Natural killer cell treated with Interleukin-12 subunit alpha and Interleukin-12 subunit beta and Interleukin-15 and Interleukin-18, amount 100 ng/mL, for 72 hours (primary cell): ENCODE data around the gene HHIPL1. TPM values are rescaled to one million over a fixed set of nuclear protein-coding genes. Genes with fewer than 3 reads are reported as not detected.

Source experiments
- ATAC-seq, 2 donors: fragments of 150-1000 bp; cut with Tn5 transposase in 1 of 2; sonication (Bioruptor Pico), chemical (Tn5 transposase) in 1 of 2; 2 replicates each; pipeline ENCODE4 v1.10.0; 2021
- DNase-seq: peaks from one replicate; pipeline ENCODE4 v3.0.0; 2022; ENCODE audit warnings: low spot score
- H3K27ac Mint-ChIP-seq, 2 donors: 1 replicate in 1 of 2; 2 replicates in 1 of 2; pipeline ENCODE4 v1.8.0; 2022; ENCODE audit warnings: mixed read lengths in 2 of 2, mild to moderate bottlenecking in 1 of 2, moderate library complexity in 1 of 2
- H3K27me3 Mint-ChIP-seq, 2 donors: 1 replicate in 1 of 2; 2 replicates in 1 of 2; pipeline ENCODE4 v1.8.0; 2022; ENCODE audit warnings: mixed read lengths in 2 of 2
- H3K36me3 Mint-ChIP-seq: one replicate; pipeline ENCODE4 v1.8.0; 2022; ENCODE audit warnings: mixed read lengths
- H3K4me1 Mint-ChIP-seq, 2 donors: 1 replicate in 1 of 2; 2 replicates in 1 of 2; pipeline ENCODE4 v1.8.0; 2022; ENCODE audit warnings: low read depth in 2 of 2, mixed read lengths in 2 of 2, mild to moderate bottlenecking in 1 of 2
- H3K4me3 Mint-ChIP-seq: one replicate; pipeline ENCODE4 v1.8.0; 2022; ENCODE audit warnings: mixed read lengths
- H3K9me3 Mint-ChIP-seq: 2 replicates; pipeline ENCODE4 v1.8.0; 2022; ENCODE audit warnings: mixed read lengths
- total RNA-seq, 2 donors: library from RNA; stranded (reverse); gene quantifications; one replicate each; pipeline ENCODE4 v1.2.3, GENCODE V29; 2022

HHIPL1 gene
- total RNA-seq, 2 donors from 2014 or later: not detected

DNA sequence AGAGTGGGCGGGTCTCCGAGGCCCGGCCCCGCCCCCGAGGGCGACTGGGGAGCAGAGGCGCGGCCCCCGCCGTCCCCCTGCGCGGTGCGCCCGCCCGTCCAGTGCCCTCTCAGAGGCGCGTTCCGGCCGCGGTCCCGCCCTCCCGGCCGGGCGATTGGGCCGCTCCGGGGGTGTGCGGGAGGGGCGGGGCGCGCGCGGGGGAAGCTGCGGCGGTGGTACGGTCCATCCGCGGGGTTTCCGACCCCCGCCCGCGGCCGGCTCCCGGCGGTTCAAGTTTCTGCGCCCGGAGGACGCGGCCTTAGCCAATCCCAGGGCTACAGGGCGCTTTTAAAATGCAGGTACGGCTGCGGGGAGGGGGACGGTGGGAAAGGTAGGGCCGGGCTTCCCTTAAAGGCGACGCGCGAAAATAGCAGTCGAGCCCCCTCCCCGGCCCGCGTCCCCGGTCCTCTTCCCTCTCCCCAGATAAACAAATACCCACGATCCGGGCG lies 40.6 kb upstream of the HHIPL1 start:
- DNase-seq (peak; percentile 98), ATAC-seq (peak; percentile 97 to 98)
- H3K4me3 Mint-ChIP-seq: peak overlapping the region; percentile 86
- H3K9me3 Mint-ChIP-seq: no peaks in the 10 kb centered on the region
- no peak overlapping the region for H3K27ac Mint-ChIP-seq
- H3K36me3 Mint-ChIP-seq: no peaks in the 10 kb centered on the region
- peaks cover 13 to 16% of the 10 kb centered on the region in 2 donors for H3K4me1 Mint-ChIP-seq
- H3K27me3 Mint-ChIP-seq: peaks cover 0 to 4% of the 10 kb centered on the region in 2 donors

DNA sequence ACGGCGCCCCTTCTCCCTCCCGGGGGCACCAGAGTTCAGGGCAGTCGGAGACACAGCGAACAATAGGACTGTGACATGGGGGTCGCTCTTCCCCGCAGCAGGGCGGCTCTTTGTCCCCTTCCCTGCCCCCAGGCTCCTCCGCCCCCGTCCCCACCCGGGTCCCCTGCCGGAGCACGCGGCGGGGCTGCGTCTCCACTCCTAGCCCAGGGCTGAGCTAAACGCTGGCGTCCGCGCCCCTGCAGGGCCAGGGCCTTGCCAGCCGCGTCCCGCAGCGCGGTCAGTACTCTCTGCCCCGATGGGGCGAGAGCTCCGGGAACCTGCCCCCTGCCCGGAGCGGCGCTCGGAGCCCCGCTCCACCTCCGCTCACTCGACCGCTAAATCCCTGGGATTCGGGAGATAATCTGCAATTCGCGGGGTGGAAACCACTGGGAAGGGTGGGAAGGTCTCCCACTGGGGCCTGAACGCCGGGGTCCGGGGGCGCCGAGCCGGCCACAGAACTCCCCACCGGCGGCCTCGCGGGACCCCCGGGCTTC lies 40.1 kb upstream of the HHIPL1 start:
- Mint-ChIP-seq H3K27me3 (peaks cover 0 to 4% of the 10 kb centered on the region in 2 donors), H3K9me3 (no peaks in the 10 kb centered on the region), H3K36me3 (no peaks in the 10 kb centered on the region), H3K4me3 (peak overlapping the region; percentile 86), H3K27ac (peak overlapping the region; percentile 65 to 95), H3K4me1 (peaks cover 13 to 16% of the 10 kb centered on the region in 2 donors)
- peak; percentile 16 to 42 for ATAC-seq
- no peak for DNase-seq

DNA sequence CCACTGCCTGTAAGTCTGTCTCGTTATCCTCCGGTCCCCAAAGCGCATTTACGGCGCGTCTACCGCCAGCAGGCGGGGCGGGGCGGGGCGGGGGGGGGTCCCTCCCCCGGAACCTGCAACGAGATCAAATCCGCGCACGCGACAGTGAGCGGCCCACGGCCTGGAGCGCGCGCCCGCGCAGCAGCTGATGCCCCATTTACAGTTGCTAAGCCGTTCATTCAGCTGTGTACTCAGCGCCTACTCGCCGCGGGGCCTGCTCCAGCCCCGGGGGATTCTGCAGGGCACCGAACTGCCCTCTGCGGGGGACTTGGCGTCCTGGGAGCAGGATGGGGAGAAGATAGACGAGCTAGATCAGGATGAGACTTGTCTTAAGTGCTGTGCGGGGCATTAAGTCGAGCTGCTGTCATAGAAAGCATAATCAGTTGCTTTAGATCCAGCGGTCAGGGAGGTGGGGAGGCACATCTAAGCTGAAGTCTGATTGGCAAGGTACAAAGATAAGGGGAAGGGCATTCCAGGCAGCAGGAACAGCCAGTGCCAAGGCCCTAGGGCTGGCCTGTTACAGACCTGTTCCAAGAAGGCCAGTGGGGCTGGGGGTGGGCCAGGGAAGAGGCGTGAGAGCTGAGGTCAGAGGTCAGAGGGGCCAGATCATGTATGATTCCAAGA lies 39.5 kb upstream of the HHIPL1 start:
- Mint-ChIP-seq H3K9me3 (no peaks in the 10 kb centered on the region), H3K27me3 (peaks cover 0 to 4% of the 10 kb centered on the region in 2 donors), H3K4me1 (peaks cover 13 to 16% of the 10 kb centered on the region in 2 donors), H3K36me3 (no peaks in the 10 kb centered on the region), H3K4me3 (peak overlapping the region; percentile 86), H3K27ac (peak overlapping the region; percentile 65 to 95)
- DNase-seq (peak; percentile 80), ATAC-seq (peak; percentile 16 to 51)

DNA sequence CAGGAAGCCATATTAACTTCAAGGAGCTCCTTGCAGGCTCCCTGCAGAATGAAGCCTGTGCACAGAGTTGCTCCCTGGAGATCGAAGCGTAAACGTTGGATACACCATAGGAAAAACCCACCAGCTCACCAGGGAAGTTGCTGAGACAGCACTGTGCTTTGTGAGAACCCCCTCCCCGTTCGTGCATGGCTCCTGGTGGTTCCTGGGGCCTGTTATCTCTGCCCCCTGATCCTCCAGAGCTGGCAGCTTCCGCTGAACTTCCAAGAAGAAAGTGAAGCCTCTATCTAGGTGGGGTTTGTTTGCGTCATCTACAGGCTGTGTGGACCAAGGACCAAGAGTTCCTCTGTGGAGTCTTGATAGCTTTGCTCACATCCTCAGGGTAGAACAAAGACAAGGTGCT lies 38.6 kb upstream of the HHIPL1 start:
- Mint-ChIP-seq H3K27ac (no peak overlapping the region), H3K36me3 (no peaks in the 10 kb centered on the region)

DNA sequence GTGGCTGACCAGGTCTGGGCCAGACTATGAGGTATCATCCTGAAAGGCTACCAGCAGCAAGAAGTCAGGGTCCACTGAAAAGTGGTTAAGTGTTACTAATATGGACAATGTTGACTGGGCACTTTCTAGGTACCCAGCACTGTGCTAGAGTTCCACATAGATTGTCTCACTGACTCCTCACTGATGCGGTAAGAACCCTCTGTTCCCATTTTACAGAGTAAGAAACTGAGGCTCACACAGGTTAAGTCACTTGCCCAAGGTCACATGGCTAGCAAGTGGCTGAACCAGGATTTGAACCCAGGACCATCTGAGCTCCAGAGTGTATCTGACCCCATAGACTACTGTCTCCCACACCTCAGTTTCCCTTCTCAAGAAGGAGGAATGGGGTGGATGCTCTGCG lies 36.3 kb upstream of the HHIPL1 start:
- ATAC-seq (no peak), DNase-seq (no peak)
- Mint-ChIP-seq H3K36me3 (no peaks in the 10 kb centered on the region), H3K9me3 (no peaks in the 10 kb centered on the region), H3K4me3 (no peak overlapping the region), H3K27ac (no peak overlapping the region), H3K4me1 (peaks cover 6 to 8% of the 10 kb centered on the region in 2 donors), H3K27me3 (no peaks in the 10 kb centered on the region)

More for the DNA sequence above, 38.6 kb upstream of the HHIPL1 start:
- H3K4me3 Mint-ChIP-seq: no peak overlapping the region
- H3K9me3 Mint-ChIP-seq: no peaks in the 10 kb centered on the region
- no peak for DNase-seq
- peaks cover 13 to 16% of the 10 kb centered on the region in 2 donors for H3K4me1 Mint-ChIP-seq
- peaks cover 0 to 4% of the 10 kb centered on the region in 2 donors for H3K27me3 Mint-ChIP-seq
- ATAC-seq: no peak

DNA sequence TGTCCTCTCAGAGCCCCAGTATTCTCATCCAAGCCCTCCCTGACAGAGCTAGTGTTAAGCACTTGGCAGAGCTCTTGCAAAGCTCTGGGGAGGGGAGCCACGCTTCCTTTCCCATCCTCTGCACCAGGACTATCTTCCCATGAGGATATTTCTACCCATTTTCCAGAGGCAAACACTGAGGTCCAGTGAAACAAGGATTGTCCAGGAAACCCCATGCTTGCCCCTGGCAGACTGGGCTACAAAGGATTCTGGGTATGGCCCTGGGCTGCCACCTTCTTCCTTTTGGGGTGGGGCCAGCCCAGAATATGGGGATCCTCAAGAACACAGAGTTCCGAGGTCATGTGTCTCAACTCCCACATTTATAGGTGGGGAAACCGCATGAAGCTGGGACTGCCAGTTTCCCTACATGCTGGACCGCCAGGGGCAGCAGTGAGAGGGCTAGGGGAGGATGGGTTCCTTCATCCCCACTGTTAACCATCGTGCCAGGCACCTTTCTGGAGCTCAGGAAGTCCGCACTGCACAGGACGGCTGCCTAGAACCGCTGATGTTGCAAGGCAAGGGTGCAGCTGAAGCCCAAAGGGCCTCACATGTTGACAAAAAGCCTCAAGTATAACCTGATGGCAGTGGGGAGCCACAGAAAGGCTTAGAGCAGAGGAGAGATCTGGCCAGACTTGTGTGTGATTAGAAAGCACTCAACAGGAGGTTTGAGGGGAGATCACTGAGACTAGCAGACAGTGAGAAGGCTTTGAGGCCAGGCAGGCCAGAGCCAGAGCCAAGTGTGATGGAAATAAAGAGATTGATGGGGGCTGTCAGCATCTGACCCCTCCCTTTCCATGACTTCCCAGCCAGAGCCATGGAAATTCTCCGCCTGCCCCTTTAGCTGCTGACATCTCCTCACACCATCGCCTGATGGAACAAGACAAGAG lies 35.4 kb upstream of the HHIPL1 start:
- no peak overlapping the region for H3K27ac Mint-ChIP-seq
- H3K9me3 Mint-ChIP-seq: no peaks in the 10 kb centered on the region
- H3K4me3 Mint-ChIP-seq: no peak overlapping the region
- peaks cover 0 to under 1% of the 10 kb centered on the region in 2 donors for H3K27me3 Mint-ChIP-seq
- no peak for ATAC-seq
- peaks cover 6 to 8% of the 10 kb centered on the region in 2 donors for H3K4me1 Mint-ChIP-seq
- no peak for DNase-seq
- H3K36me3 Mint-ChIP-seq: no peaks in the 10 kb centered on the region

DNA sequence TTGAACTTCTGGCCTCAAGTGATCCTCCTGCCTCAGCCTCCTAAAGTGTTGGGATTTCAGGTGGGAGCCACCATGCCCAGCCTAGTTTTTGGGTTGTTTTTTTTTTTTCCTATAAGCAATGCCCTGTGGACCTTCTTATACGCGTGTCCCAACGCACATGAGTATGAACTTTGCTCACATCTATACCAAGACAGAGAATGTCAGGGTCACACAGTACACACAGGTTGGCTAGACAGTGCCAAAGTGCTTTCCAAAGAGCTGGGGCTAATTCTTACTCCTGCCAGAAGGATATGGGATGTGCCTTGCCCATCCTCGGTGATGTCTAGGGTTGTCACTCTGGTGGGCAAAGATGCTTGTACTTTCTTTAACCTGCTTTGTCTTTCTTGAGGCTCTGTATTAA lies 33.3 kb upstream of the HHIPL1 start:
- no peaks in the 10 kb centered on the region for H3K36me3 Mint-ChIP-seq
- ATAC-seq (no peak), DNase-seq (no peak)
- no peak overlapping the region for H3K27ac Mint-ChIP-seq
- peaks cover 8 to 22% of the 10 kb centered on the region in 2 donors for H3K27me3 Mint-ChIP-seq
- H3K4me3 Mint-ChIP-seq: no peak overlapping the region
- H3K9me3 Mint-ChIP-seq: no peaks in the 10 kb centered on the region
- no peaks in the 10 kb centered on the region for H3K4me1 Mint-ChIP-seq

DNA sequence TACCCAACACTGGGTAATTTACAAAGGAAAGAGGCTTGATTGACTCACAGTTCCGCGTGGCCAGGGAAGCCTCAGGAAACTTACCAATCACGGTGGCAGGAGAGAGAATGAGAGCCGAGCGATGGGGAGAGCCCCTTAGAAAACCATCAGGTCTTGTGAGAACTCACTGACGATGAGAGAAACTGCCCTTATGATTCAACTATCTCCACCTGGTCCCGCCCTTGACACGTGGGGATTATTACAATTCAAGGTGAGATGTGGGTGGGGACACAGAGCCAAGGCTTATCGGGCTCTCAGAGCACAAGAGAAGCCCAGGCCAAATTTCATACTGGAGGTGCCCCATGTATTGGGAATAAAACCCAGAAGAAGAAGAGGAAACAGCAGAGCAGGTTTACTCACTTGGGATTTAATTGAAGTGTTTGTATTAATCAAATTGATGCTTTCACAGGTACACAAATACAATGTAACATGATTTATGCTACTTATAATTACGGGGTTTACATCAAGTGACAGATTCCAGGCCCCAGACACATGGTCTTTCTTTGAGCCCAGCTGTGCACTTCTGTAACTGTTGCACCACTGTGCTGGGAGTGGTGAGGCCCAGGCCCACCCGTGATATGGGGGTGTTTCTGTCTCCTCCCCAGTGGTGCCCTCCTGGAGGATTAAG lies 32.7 kb upstream of the HHIPL1 start:
- H3K4me3 Mint-ChIP-seq: no peak overlapping the region
- DNase-seq (no peak), ATAC-seq (no peak)
- peaks cover 8 to 22% of the 10 kb centered on the region in 2 donors for H3K27me3 Mint-ChIP-seq
- H3K9me3 Mint-ChIP-seq: no peaks in the 10 kb centered on the region
- no peaks in the 10 kb centered on the region for H3K4me1 Mint-ChIP-seq
- no peaks in the 10 kb centered on the region for H3K36me3 Mint-ChIP-seq
- no peak overlapping the region for H3K27ac Mint-ChIP-seq

DNA sequence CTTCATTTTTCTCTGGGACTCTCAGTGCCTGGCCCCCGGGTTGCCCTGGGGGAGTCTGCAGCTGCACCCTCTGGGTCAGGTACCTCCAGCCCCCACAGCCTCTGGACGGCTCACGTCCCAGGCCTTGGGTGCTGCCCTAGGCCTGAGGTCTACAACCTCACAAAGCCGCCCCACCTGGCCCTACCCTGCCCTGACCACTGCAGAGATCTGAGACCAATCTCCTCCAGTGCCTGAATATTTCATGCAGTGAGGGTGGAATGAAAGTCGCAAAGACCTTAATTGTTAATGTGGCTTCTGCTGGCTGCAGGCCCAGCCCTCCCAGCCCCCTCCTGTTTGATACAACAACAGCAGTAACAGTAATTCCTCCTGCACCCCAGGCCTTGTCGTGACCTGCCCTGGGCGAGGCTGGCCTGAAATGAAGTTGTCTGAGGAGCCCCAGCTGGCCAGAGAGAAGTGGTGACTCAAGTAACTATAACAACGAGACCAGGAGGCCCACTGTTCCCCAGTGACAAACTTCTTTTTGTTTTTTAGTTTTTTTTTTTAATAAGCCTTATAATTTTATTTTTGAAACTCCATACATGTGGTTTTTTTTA lies 32.1 kb upstream of the HHIPL1 start:
- no peak for DNase-seq
- Mint-ChIP-seq H3K27ac (no peak overlapping the region), H3K27me3 (peaks cover 8 to 22% of the 10 kb centered on the region in 2 donors), H3K36me3 (no peaks in the 10 kb centered on the region), H3K9me3 (no peaks in the 10 kb centered on the region), H3K4me1 (no peaks in the 10 kb centered on the region), H3K4me3 (no peak overlapping the region)
- no peak for ATAC-seq

DNA sequence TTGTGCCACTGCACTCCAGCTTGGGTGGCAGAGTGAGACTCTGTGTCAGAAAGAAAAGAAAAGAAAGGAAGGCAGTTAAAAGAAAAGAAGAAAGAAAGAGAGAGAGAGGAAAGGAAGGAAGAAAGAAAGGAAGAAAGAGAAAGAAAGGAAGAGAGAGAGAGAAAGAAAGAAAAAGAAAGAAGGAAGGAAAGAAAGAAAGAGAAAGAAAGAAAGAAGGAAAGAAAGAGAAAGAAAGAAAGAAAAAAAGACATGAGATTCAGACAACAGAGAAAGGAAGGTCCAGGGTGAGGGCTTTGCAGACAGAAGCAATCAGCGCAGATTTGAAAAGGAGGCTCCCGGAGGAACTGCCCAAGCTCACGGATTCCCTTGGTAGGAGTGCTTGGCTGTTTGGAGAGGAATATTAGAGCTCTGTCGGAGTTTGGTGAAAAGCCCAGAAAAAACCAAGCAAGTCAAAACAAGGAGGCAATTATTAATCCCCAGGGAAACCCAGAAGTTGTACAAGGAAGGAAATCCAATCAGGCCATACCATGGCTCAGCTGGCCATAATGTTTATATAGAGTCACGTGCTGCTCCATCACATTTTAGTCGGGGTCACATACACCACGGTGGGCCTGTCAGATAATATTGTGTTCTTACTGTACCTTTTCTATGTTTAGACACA lies 29.3 kb upstream of the HHIPL1 start:
- DNase-seq: no peak
- no peaks in the 10 kb centered on the region for H3K4me1 Mint-ChIP-seq

DNA sequence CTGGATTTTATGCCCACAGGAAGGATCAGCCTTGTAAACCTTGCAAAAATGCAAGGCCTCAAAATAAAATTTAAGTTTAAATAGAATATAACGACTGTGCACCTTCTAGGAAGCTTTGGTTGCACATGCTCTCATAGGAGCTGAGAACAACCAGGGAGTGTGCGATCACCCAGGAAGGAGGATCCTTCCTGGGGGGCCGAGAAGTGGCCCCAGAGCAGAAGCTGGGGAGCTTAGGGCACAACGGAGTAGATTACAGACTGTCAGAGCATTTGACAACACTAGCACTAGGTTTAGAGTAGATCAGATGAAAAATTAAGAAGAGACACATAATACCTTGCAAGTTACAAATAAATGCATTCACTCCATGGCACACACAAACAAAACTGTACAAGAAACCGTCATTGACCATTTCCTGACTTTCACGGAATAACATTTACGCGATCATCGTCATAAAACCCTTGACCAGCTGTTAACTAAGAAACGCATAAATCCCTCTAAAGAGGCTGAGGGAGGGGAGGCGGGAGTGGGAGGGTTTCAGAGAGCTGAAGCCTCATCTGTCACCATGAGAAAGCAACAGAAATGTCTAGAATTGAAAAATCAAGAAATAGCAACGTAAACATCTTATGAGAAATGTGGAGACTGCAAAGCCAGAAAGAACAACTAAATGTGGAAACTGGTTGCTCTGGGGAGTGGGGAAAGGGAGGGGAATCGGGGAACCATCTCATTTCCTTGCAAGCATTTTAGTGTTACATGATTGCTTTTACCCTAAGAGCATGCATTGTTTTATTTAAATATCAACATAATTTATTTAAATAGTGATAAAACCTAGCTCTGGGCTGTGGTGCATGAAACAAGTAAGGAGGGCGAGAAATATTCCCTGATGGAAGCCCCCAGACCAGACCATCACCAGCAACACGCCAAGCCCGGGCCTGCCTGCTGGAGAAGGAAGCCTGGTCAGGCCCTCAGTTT lies 27.8 kb upstream of the HHIPL1 start:
- ATAC-seq (no peak), DNase-seq (no peak)
- H3K27ac Mint-ChIP-seq: no peak overlapping the region
- H3K27me3 Mint-ChIP-seq: peaks cover 8 to 24% of the 10 kb centered on the region in 2 donors
- no peaks in the 10 kb centered on the region for H3K9me3 Mint-ChIP-seq
- no peak overlapping the region for H3K4me3 Mint-ChIP-seq
- H3K4me1 Mint-ChIP-seq: no peaks in the 10 kb centered on the region
- H3K36me3 Mint-ChIP-seq: no peaks in the 10 kb centered on the region

More for the DNA sequence above, 29.3 kb upstream of the HHIPL1 start:
- Mint-ChIP-seq H3K9me3 (no peaks in the 10 kb centered on the region), H3K27ac (no peak overlapping the region), H3K27me3 (peaks cover 8 to 22% of the 10 kb centered on the region in 2 donors), H3K4me3 (no peak overlapping the region), H3K36me3 (no peaks in the 10 kb centered on the region)
- no peak for ATAC-seq
